Measurements from ENCODE around the gene FIBP.

FIBP gene

DNA sequence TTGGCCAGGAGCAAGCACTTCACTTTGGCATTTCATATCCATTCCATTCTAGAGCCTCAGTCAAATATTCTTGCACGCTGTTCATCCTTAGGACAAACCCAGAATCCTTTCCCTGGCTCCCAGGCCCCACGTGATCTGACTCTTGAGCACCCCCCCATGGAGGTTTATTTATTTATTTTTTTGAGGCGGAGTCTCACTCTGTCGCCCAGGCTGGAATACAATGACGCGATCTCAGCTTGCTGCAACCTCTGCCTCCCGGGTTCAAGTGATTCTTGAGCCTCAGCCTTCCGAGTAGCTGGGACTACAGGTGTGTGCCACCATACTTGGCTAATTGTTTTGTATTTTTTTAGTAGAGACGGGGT, 44.3 kb upstream of the FIBP start:
- Histone ChIP-seq H4K20me1 (ENCODE audit: insufficient read depth, low read length, poor library complexity, severe bottlenecking) (no peaks in the 10 kb centered on the region), H3K9me3 (ENCODE audit: insufficient read depth, low read depth, low read length) (no peaks in the 10 kb centered on the region), H2AFZ (ENCODE audit: low read length) (no peak overlapping the region), H3K9ac (ENCODE audit: low read depth, low read length, poor library complexity, severe bottlenecking) (no peak overlapping the region), H3K36me3 (ENCODE audit: insufficient read depth, low read length) (no peaks in the 10 kb centered on the region), H3K9me2 (replicated peaks; ENCODE audit: low read depth, low read length) (no peaks in the 10 kb centered on the region), H3K27me3 (ENCODE audit: insufficient read depth, low read length, poor library complexity, severe bottlenecking) (no peaks in the 10 kb centered on the region), H3K79me2 (ENCODE audit: insufficient read depth, low read length) (no peaks in the 10 kb centered on the region), H3K4me2 (ENCODE audit: low read depth, low read length, poor library complexity, severe bottlenecking) (no peak overlapping the region), H3F3A (ENCODE audit: low read depth) (peaks cover 3% of the 10 kb centered on the region; the same call in 1 of the 2 replicates), H3K4me1 (ENCODE audit: insufficient read depth, low read length, poor library complexity, severe bottlenecking) (peaks cover 22% of the 10 kb centered on the region), H3K4me3 (ENCODE audit: low read length, poor library complexity, severe bottlenecking) (no peak overlapping the region)
- TF ChIP-seq, protein P1, sequence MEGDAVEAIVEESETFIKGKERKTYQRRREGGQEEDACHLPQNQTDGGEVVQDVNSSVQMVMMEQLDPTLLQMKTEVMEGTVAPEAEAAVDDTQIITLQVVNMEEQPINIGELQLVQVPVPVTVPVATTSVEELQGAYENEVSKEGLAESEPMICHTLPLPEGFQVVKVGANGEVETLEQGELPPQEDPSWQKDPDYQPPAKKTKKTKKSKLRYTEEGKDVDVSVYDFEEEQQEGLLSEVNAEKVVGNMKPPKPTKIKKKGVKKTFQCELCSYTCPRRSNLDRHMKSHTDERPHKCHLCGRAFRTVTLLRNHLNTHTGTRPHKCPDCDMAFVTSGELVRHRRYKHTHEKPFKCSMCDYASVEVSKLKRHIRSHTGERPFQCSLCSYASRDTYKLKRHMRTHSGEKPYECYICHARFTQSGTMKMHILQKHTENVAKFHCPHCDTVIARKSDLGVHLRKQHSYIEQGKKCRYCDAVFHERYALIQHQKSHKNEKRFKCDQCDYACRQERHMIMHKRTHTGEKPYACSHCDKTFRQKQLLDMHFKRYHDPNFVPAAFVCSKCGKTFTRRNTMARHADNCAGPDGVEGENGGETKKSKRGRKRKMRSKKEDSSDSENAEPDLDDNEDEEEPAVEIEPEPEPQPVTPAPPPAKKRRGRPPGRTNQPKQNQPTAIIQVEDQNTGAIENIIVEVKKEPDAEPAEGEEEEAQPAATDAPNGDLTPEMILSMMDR (conservative IDR thresholded peaks at IDR 0.05; ENCODE audit: low read length): peak; percentile 30; the same call in 1 of the 2 replicates
- TF ChIP-seq EZH2phosphoT487 (IDR thresholded peaks at IDR 0.05; ENCODE audit: borderline replicate concordance): no peak

DNA sequence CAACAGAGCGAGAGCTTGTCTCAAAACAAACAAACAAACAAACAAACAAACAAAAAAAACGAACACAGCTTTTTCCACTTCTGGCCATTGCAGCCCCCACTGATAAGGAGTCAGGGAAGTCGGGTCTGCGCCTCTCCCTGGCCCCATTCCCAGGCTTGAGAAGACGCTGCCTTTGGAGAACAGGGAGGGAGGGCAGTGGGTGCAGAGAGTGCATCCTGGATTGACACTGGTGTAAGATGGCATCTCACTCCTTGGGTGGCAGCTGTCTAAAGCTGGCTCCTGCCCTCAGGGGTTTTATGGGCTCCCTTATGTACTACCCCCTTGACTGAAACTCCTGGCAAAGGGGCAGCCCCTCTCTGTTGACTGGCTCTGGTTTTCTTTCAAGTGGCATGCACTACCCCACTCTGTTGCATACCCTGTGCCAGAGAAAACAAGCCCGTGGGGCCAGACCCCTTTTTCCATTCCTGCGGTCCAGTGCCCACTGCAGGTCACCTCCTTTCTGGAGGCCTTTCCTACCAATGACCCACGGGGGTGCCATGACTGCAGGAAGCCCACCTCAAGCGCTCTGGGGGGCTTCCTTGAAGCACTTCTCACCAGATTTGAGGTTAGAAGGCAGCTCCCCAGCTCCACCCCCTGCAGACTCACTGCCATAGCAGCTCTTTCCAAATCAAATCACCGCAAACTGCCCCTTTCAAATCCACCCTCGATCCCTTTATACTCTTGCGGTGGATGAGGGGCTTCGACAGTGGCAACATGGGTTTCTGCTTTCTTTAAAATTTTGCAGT, 43.7 kb upstream of the FIBP start:
- Histone ChIP-seq H3K4me2 (ENCODE audit: low read depth, low read length, poor library complexity, severe bottlenecking) (peak overlapping the region; percentile 43), H3K9me2 (replicated peaks; ENCODE audit: low read depth, low read length) (no peaks in the 10 kb centered on the region), H4K20me1 (ENCODE audit: insufficient read depth, low read length, poor library complexity, severe bottlenecking) (no peaks in the 10 kb centered on the region), H3K79me2 (ENCODE audit: insufficient read depth, low read length) (no peaks in the 10 kb centered on the region), H3K9me3 (ENCODE audit: insufficient read depth, low read depth, low read length) (no peaks in the 10 kb centered on the region), H3K4me3 (ENCODE audit: low read length, poor library complexity, severe bottlenecking) (no peak overlapping the region), H3K27me3 (ENCODE audit: insufficient read depth, low read length, poor library complexity, severe bottlenecking) (no peaks in the 10 kb centered on the region), H3K36me3 (ENCODE audit: insufficient read depth, low read length) (no peaks in the 10 kb centered on the region), H3K9ac (ENCODE audit: low read depth, low read length, poor library complexity, severe bottlenecking) (peak overlapping the region; percentile 5), H3K4me1 (ENCODE audit: insufficient read depth, low read length, poor library complexity, severe bottlenecking) (peaks cover 23% of the 10 kb centered on the region), H3F3A (ENCODE audit: low read depth) (peaks cover 3% of the 10 kb centered on the region; the same call in 1 of the 2 replicates), H2AFZ (ENCODE audit: low read length) (peak overlapping the region; percentile 47)
- TF ChIP-seq, protein P1 (conservative IDR thresholded peaks at IDR 0.05; ENCODE audit: low read length): 0 out of 2 replicates have a peak, but pooled peaks have one; percentile 26
- no peak for TF ChIP-seq EZH2phosphoT487 (IDR thresholded peaks at IDR 0.05; ENCODE audit: borderline replicate concordance)

DNA sequence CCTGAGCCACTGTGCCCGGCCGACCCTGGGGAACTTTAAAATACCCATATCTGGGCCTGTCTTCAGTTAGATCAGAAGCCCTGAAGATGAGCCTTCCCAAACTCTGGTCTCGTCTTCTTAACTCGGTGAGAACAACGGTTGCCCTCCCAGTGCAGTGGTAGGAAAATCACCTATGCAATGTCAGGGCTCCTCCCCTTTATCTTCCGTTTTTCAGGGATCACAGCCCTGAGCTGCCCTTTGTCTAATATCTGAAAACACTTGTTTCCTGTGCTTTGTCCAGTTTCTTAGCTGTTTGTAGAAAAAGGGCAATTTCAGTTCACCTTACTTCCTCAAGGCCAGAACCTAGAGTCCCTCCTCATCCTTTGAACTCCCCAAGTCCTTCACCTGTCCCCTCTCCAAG, 40.4 kb upstream of the FIBP start:
- H3K4me3 ChIP-seq (ENCODE audit: low read length, poor library complexity, severe bottlenecking): peak overlapping the region; percentile 58
- no peaks in the 10 kb centered on the region for H4K20me1 ChIP-seq (ENCODE audit: insufficient read depth, low read length, poor library complexity, severe bottlenecking)
- H3F3A ChIP-seq (ENCODE audit: low read depth): peaks cover 3% of the 10 kb centered on the region; the same call in 1 of the 2 replicates
- H3K4me2 ChIP-seq (ENCODE audit: low read depth, low read length, poor library complexity, severe bottlenecking): peak overlapping the region; percentile 76
- no peaks in the 10 kb centered on the region for H3K9me3 ChIP-seq (ENCODE audit: insufficient read depth, low read depth, low read length)
- H3K79me2 ChIP-seq (ENCODE audit: insufficient read depth, low read length): no peaks in the 10 kb centered on the region
- no peaks in the 10 kb centered on the region for H3K9me2 ChIP-seq (replicated peaks; ENCODE audit: low read depth, low read length)
- peak overlapping the region; percentile 55 for H3K9ac ChIP-seq (ENCODE audit: low read depth, low read length, poor library complexity, severe bottlenecking)
- H3K4me1 ChIP-seq (ENCODE audit: insufficient read depth, low read length, poor library complexity, severe bottlenecking): peaks cover 23% of the 10 kb centered on the region
- H3K36me3 ChIP-seq (ENCODE audit: insufficient read depth, low read length): no peaks in the 10 kb centered on the region
- no peak overlapping the region for H2AFZ ChIP-seq (ENCODE audit: low read length)
- H3K27me3 ChIP-seq (ENCODE audit: insufficient read depth, low read length, poor library complexity, severe bottlenecking): no peaks in the 10 kb centered on the region
- no peak for TF ChIP-seq EZH2phosphoT487 (IDR thresholded peaks at IDR 0.05; ENCODE audit: borderline replicate concordance)
- TF ChIP-seq, protein P1 (conservative IDR thresholded peaks at IDR 0.05; ENCODE audit: low read length): no peak
